Measurements from ENCODE around the gene EGFLAM.
A peak's percentile ranks its signal among the peaks of the same experiment; 100 is the strongest.

Gene EGFLAM

DNA sequence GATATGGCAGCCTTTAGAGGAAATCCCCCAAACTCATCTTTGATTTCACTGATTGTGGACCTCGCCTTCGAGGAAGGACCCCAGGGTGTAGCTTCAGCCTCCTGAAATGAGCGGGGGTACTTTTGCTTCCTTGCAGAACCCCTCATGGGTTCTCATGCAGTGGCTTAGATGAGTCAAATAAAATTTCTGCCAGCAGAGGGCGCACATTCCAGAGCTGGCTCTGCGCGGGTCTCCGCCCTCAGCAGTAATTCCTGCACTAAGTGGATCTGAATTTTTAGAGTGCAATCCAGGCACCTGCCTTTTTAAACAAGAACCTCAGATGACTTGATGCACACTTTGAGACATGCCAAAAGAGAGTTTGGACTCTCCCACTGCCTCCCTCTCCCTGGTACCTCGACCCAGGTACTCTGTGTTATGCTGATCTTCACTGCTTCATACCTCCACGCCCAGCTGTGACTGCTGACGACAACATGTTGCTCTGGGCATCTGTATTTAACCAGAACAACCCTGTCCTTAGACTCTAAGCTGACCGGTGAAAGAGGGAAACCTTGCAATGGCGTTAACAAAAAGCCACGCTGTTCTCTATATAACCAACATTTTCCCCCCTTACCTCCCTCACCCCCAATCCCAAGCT lies 7.3 kb downstream of the EGFLAM start:
- DNase-seq (ENCODE audit: low read depth), result peak; percentile 21

DNA sequence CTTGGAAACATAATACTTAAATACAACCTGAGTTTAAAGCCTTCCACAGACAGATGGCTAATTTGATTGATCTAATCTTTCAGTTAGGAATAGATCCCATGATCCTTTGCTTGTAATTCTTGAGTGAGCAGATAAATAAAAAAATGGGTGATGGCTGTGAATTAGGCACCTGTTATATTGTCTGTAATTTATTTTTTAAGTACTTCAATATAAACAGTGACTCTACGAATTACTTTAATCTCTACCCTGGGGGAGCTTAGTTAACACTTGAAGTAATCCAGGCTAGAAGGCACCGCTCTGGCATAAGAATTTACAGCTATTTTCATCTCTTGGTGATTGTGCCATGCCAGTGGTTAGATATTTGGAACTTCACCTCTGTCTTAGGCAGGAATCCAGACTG lies 9.0 kb downstream of the EGFLAM start:
- DNase-seq (ENCODE audit: low read depth), result no peak

DNA sequence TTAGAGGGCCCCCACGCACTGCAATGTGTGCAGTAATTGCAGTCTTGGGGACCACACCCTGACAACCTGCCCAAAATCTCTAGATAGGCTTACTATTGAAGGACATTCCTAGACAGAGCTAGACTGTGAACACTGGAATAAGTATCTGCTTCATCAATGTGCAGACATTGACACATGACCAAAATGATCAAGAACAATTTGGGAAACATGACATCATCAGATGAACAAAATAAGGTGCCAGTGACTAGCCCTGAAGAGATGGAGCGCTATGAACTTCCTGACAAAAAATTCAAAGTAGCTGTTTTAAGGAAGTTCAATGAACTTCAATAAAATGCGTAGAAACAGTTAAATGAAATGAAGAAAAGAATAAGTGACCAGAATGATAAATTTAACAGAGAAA lies 15.3 kb downstream of the EGFLAM start:
- DNase-seq (ENCODE audit: low read depth), result no peak

DNA sequence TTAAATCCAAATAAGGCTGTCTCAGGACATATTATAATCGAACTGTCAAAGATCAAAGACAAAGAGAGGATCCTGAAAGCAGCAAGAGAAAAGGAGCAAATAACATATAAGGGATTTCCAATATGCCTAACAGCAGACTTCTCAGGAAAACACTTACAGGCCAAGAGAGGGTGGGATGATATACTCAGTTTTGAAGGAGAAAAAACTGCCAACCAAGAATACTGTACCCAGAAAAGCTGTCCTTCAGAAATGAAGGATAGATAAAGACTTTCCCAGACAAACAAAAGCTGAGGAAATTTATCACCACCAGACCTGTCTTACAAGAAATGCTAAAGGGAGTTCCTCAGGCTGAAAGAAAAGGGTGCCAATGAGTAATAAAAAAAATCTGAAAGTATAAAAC lies 16.0 kb downstream of the EGFLAM start:
- no peak for DNase-seq (ENCODE audit: low read depth)

DNA sequence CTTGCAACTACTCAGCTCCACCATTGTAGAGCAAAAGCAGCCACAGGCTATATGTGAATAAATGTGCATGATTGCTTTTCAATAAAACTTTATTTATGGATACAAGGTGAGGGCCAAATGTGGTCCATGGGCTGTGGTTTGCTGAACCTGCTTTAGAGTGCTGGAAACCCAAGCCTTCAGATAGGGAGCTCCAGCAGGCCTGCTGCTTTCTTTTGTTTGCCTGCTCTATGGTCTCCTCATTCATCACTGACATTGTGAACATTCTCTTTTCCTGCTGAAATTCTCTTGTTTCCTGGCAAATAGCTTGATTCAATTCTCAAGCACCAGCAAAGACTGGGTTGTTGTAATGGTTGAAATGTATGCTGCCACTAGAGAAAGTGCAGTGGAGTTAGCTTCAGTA lies 26.0 kb downstream of the EGFLAM start:
- DNase-seq (ENCODE audit: low read depth), result no peak

DNA sequence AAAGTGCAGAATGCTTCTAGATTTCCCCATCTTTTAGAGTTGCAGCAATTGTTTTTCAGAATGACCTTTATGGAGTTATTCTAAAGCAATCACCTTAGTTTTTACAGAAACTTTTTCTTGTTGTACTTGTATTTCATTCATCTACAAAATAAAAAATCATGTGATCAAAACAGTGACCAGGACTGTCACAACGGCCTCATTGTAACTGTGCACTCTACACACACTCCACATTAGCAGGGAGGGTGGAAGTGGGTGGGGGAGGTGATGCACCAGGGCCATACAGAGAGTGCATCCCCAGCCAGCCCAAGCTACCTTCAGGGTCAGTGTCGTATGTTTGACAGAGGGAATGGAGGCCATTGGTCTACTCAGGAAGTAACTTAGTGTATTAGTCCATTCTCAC lies 26.9 kb downstream of the EGFLAM start:
- DNase-seq (ENCODE audit: low read depth), result no peak

DNA sequence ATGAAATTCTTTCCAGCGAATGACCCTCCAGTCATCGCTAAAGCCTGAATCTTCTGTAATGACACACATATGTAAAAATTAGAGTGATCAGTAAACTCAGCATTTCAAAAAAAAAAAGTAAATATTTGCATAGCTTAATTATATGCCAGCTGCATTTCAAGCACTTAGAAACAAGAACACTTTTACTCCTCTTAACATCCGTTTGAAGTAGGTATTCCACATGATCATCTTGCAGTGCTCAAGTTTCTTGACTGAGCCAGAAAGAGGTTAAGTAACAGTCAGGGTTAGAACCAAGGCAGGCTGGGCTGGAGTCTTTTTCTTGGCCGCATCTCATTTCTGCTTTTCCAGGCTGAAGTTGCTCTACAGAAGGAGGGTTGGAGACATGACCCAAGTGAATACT lies 27.6 kb downstream of the EGFLAM start:
- DNase-seq (ENCODE audit: low read depth), result no peak

DNA sequence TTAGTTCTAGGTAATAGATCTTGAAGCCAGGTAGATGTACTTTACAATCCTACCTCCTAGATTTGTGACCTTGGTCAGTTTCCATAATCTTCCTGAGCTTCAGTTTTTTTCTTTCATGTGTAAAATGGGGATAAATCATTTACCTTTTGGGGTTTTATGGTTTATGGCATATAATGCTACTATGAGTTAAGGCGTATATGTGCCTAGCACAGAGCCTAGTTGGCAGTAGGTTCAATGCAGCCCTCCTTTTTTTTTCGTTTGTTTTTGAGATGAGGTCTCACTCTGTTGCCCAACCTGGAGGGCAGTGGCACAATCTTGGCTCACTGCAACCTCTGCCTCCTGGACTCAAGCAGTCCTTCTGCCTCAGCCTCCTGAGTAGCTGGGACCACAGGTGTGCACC lies 28.8 kb downstream of the EGFLAM start:
- DNase-seq (ENCODE audit: low read depth), result no peak

DNA sequence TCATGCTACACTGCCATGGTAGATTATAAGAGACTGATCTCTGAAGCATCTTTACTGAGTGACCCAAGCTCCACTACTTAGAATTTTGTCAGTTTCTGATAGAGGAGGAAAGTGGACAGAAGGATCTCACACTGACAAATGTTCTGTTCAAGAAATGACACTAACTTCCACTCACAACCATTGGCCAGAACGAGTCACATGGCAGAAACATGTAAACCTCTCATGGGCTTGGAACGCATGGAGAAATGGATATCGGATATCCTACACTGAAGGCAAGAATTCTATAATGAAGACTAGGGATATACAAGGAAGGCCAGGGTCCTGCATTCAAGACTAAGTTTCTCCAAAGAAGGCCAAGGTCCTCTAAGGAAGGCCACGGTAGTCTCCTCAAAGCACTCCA lies 31.1 kb downstream of the EGFLAM start:
- no peak for DNase-seq (ENCODE audit: low read depth)

DNA sequence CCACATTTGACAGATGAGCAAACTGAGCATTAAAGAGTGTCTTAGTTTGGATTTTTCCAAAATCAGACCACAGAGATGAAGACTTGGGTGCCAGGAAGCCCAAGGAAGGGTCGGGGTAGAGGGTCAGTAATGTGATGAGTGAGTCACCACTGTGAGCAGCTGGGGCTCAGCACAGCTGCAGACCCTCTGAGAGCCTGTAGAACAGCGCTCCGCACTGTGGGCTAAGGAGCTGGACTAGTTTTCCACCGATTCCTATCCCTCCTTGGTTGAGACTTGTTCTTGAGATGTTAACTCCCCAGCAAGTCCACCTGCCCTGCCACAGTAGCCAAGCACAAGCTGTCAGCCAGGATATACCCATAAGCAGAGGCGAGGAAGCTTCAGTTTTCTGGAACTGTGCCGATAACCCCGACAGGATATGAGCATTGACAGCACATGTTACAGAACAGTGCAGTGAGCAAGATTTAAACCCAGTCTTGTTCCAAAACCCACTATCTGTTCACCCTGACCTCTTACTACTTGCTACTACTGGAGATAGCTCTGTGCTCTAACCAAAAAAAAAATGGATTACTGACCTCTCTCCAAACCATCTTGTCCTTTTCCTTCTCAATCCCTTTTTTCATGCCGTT lies 31.8 kb downstream of the EGFLAM start:
- DNase-seq (ENCODE audit: low read depth), result no peak

DNA sequence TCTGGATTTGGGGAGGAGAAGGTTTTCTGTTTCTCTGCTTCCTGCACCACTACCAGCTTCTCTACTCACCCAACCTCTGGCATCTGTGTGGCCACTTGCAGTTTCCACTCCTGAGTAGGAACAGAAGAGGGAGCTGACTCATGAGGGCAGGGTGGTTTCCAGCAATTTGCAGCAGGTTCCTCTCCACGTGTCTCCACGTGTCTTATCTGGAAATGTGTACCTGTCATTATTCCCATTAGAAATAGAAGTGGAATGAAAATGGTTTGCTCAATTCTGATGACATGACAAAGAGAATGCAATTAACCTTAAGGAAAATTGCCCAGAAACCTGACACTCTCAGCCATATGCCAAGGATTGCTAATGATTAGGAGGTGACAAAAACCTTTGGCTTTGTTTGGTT lies 33.0 kb downstream of the EGFLAM start:
- no peak for DNase-seq (ENCODE audit: low read depth)

DNA sequence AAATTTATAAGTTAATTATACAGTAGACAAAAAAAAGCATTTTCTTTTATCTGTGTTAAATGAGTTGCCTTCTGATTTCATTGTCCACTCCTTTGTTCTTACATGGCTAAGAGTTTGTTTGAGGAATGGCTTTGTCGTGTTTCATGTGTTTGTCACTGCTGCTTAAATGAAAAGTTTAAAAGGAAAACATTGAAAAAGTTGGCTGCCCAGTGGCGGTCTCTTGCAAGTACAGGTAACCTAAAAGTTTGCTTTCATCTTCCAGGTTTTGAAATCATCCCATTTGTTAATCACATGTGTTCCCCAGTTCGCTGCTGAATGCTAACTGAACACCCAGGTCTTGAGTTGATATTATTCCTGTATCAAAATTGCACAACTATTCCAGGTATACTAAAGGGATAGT lies 33.9 kb downstream of the EGFLAM start:
- DNase-seq (ENCODE audit: low read depth), result no peak

DNA sequence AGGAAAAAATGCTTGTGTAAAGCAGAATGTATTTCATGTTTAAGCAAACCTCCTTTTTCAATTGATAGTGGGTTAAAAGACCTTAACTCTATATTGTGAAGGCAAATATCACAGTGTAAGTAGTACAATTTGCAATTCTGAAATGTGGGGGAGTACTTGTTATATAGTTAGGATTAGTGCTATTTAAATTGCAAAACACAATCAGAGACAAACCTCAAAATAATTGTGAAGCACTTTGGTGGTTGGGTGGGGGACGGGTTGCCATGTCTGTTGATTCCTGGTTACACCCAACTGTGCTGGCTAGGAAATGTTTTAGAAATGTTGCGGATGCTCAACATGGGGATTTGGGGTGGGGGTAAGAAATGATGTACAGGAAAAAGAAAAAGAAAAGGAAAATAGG lies 37.4 kb downstream of the EGFLAM start:
- no peak for DNase-seq (ENCODE audit: low read depth)

DNA sequence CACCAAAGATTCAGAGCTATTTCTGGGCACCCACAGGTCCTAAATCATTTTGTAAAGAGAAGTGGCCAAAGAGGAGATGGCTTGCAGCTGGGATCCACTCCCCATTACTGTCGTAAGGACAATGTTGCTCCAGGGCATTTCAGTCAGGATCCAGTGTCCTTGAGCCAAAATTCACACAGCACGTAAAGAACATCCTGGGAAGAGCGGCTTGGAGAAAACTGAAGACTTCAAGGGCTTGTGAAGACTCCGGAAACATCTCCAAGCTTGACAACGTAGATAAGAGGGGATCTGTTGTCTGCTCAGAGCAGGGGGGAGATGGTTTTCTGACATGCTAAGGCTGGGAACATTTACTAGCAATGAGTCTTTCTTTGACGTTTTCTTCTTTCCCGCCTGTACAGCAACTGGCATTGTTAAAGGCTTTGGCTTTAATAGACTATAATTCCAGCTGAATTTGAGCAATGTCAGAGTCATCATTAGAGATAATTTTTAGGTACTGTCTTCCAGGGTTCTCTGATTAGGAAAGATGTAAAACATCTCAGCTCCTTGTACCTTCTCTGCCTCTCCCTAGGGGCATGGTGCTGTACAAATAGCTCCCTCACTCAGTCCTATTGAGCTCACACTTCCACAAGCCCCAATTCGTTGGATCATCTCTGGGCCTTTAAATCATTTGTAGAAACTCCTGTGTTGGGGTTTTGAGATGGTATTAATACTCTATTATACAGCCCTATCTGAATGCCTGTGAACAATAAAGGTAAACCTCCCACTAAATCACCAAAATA lies 39.7 kb downstream of the EGFLAM start:
- no peak for DNase-seq (ENCODE audit: low read depth)

DNA sequence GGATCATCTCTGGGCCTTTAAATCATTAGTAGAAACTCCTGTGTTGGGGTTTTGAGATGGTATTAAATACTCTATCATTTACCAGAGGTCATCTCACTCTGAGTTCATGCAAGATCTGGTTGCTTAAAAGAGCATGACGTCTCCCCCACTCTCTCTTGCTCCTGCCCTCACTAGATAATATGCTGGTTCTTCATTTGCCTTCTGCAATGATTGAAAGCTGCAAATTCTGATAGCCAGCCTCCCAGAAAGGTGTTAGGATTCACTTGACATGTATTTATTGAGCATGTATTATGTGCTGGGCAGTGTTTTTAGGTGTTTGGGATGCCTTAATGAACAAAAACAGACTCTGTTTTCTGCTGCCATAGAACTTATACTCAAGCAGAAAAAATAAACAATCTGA lies 41.2 kb downstream of the EGFLAM start:
- no peak for DNase-seq (ENCODE audit: low read depth)

DNA sequence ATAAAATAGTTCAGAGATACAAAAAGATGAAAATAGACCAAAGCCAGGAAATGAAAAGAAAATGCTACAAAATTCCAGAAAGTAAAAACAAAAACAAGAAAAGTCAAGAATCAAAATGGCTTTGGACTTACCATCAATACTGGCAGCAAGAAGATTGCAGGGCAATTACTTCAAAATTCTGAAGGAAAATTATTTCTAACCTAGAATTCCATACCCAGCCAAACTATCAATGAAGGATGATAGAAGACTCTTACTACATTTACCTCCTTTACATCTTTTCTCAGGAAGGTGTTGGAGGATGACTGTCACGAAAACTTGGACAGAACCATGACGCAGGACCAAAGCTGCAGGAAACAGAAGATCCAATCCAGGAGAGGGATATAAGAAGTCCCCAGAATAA lies 46.8 kb downstream of the EGFLAM start:
- DNase-seq (ENCODE audit: low read depth), result no peak

DNA sequence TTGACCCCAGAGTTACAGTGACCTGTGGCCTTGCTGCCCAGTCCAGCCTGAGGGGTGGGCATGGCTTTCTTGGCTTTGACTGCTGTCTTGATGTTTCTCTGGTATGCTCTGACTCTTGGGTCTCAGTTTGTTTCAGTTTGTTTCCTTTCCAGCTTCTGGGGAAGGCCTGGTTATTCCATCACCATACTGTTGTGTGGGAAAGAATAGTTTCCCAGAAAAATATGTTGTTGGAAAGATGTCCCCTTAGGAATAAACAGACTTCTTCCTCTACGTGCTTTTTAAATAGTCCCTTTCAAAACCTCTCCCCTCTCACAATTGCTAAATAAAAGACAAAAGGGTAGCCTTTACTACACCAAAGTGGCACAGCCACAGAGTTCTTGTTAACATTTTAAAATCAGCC lies 49.5 kb downstream of the EGFLAM start:
- DNase-seq (ENCODE audit: low read depth), result no peak

DNA sequence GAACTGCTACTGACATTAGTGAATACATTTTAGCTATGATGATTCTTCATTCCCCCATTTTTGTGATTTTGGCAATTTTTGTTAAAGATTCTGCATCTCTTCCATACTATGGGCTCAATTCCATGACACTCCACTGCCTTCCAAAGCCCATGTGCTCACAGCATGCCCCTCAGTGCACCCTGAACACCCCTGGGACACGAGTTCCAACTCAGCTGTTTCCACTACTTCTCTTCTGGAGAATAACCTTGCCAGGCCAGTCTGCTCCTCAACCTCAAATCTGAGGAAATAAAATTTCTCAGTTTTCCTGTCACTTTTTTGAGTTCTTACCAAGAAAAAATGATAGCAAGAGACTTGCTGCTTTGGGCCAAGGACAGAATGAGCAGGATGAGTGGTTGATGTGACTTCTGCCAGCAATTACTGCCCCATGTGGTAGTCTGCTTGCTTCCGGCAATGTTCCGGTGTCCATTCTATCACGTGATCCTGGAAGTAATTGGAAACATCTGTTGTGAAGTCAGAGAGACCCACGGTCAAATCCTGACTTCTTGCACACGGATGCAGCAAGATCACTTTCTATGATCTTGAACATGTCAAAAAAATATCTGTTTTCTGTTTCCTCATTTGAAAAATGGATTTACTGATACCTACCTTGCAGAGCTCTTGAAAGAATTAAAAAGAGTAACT lies 58.3 kb downstream of the EGFLAM start:
- DNase-seq (ENCODE audit: low read depth), result no peak

DNA sequence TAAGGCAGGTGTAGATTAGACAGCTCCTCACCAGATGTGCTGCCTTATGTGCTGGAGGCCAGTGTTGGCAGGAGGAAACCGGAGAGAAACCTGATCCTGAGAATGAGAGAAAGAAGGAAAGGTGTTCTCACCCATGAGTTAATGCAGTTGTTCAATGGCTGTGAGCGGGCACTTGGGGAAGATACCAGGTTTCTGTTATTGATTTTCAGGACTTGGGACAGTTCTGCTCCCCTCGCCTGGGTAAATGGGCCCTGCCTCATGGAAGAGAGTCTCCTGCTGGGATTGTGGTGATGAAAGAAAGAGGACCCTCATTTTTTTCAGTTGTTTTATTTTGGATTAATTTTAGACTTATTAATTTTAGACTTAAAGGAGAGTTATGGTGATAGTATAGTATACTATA lies 59.5 kb downstream of the EGFLAM start:
- DNase-seq (ENCODE audit: low read depth), result no peak

DNA sequence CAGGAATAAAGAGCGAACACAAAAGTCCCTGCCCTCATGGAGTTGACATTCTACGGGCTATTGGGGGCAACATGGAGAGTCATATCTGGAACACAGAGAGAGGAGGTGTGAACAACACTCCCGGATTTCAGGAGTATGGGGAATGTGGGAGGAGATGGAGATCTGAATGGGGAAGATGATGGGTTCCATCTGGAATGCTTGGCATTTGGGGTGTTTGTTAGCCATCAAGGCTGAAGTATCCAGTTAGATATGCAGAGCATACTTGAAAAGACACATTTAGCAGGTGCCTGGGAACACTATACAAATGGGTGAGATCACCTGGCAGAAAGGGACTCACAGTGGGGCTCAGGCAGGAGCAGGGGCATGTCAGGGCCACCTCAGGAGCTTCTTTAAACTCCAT lies 61.1 kb downstream of the EGFLAM start:
- no peak for DNase-seq (ENCODE audit: low read depth)

DNA sequence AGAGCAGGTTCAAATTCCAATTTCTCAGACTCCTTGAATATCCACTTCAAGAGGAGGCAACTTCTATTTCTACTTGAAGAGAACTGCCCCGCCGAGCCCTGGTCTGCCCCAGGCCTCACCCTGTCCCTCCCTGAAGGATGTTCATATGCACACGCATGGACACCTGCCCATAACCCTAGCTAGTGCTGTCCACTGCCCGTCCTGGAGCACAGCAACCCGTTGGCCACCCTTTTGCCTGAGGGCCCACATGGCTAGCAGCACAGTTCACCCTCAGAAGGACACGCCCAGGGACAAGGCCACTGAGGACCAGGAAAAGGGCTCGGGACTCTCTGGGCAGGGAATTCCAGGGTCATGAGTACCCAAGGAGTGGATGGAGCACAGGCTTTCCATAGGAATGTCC lies 63.6 kb downstream of the EGFLAM start:
- no peak for DNase-seq (ENCODE audit: low read depth)

DNA sequence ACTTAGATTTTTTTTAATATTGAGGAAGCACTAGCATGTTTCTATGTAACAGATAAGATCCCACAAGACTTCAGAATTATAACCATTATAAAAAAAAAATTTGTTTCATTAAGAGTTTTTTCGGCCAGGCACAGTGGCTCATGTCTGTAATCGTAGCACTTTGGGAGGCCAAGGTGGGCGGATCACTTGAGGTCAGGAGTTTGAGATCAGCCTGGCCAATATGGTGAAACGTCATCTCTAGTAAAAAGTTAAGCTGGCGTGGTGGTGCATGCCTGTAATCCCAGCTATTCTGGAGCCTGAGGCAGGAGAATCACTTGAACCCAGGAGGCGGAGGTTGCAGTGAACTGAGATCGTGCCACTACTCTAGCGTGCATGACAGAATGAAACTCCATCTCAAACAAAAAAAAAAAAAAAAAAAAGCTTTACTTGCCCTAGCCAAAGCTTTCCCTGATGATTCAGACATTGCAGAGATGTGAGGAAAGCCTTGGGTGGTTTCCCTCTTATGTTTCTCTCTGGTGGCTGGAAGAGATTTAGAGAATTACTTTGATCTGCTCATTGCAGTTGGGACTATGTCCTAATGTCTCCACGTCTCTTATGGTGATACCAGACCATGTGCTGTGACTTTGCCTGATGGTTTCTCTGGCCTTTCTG lies 65.4 kb downstream of the EGFLAM start:
- no peak for DNase-seq (ENCODE audit: low read depth)

All from stimulated activated CD8-positive, alpha-beta memory T cell treated with anti-CD3 and anti-CD28 coated beads, Interleukin-15, amount 100 ng/mL, for 24 hours (primary cell).